ENCODE measurements around the gene PDGFRB.

Gene PDGFRB

GRCh38 chr5:150082374-150082773 is 73.3 kb downstream of the PDGFRB start:
- no peak for DNase-seq (ENCODE audit: low read depth)

GRCh38 chr5:150081541-150082283 is 73.9 kb downstream of the PDGFRB start:
- DNase-seq (ENCODE audit: low read depth), result no peak

GRCh38 chr5:150080696-150081435 is 74.8 kb downstream of the PDGFRB start:
- no peak for DNase-seq (ENCODE audit: low read depth)

- no peak for DNase-seq (ENCODE audit: low read depth)
Measured at GRCh38 chr5:150079909-150080461, 75.7 kb downstream of the PDGFRB start.

- no peak for DNase-seq (ENCODE audit: low read depth)
Measured at GRCh38 chr5:150078802-150079689, 76.6 kb downstream of the PDGFRB start.

- DNase-seq (ENCODE audit: low read depth), result no peak
Measured at GRCh38 chr5:150077996-150078801, 77.4 kb downstream of the PDGFRB start.

- DNase-seq (ENCODE audit: low read depth), result no peak
Measured at GRCh38 chr5:150077060-150077459, 78.6 kb downstream of the PDGFRB start.

- no peak for DNase-seq (ENCODE audit: low read depth)
Measured at GRCh38 chr5:150075806-150076205, 79.8 kb downstream of the PDGFRB start.

GRCh38 chr5:150075233-150075632 is 80.4 kb downstream of the PDGFRB start:
- no peak for DNase-seq (ENCODE audit: low read depth)

GRCh38 chr5:150073677-150074076 is 82.0 kb downstream of the PDGFRB start:
- DNase-seq (ENCODE audit: low read depth), result no peak

GRCh38 chr5:150073086-150073625 is 82.5 kb downstream of the PDGFRB start:
- no peak for DNase-seq (ENCODE audit: low read depth)

- no peak for DNase-seq (ENCODE audit: low read depth)
Measured at GRCh38 chr5:150070821-150071220, 84.8 kb downstream of the PDGFRB start.

- no peak for DNase-seq (ENCODE audit: low read depth)
Measured at GRCh38 chr5:150069672-150070627, 85.7 kb downstream of the PDGFRB start.

GRCh38 chr5:150068961-150069645 is 86.5 kb downstream of the PDGFRB start:
- no peak for DNase-seq (ENCODE audit: low read depth)

- DNase-seq (ENCODE audit: low read depth), result no peak
Measured at GRCh38 chr5:150068472-150068871, 87.2 kb downstream of the PDGFRB start.

GRCh38 chr5:150068071-150068470 is 87.6 kb downstream of the PDGFRB start:
- DNase-seq (ENCODE audit: low read depth), result no peak

GRCh38 chr5:150067405-150067960 is 88.2 kb downstream of the PDGFRB start:
- no peak for DNase-seq (ENCODE audit: low read depth)

GRCh38 chr5:150066901-150067396 is 88.7 kb downstream of the PDGFRB start:
- DNase-seq (ENCODE audit: low read depth), result no peak

- DNase-seq (ENCODE audit: low read depth), result no peak
Measured at GRCh38 chr5:150066436-150066835, 89.2 kb downstream of the PDGFRB start.
